ENCODE measurements around the gene TMEM109. TPM values are rescaled to one million over a fixed set of nuclear protein-coding genes. Genes with fewer than 3 reads are reported as not detected.

The TMEM109 gene
- total and polyA plus RNA-seq, 2 experiments from 2014 or later, result 17.4 to 17.7 TPM

DNA sequence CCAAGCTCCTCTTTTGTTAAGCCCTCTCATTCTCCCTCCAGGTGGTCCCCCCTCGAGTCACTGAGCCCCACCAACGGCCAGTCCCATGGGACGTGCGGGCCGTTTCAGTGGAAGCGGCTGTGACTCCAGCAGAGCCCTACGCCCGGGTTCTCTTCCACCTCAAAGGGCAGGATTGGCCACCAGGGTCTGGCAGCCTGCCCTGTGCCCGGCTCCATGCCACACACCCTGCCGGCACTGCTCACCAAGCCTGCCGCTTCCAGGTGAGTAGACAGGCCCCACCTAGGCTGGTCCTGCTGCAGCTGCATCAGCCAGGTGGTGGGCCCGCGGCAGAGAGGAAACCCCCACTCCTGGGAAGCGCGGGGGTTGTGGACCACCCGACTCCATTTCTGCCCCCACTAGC is 13.6 kb downstream of the TMEM109 start:
- Mint-ChIP-seq H3K27ac (no peak overlapping the region), H3K4me1 (peaks cover 24% of the 10 kb centered on the region), H3K4me3 (no peak overlapping the region), H3K36me3 (ENCODE audit: low read depth) (peaks cover 50% of the 10 kb centered on the region), H3K9me3 (no peaks in the 10 kb centered on the region; the same call in 2 of the 3 replicates), H3K27me3 (ENCODE audit: insufficient read depth, low read depth, poor library complexity) (peaks cover 6% of the 10 kb centered on the region)
- Histone ChIP-seq H3K4me3 (no peak overlapping the region), H3F3A (replicated peaks; ENCODE audit: low read depth) (no peaks in the 10 kb centered on the region), H3K36me3 (ENCODE audit: insufficient read depth) (0 out of 2 replicates have a peak, but pooled peaks cover 6% of the 10 kb centered on the region), H3K79me2 (replicated peaks; ENCODE audit: insufficient read depth) (no peaks in the 10 kb centered on the region), H4K20me1 (replicated peaks; ENCODE audit: insufficient read depth) (peaks cover 11% of the 10 kb centered on the region; the same call in 1 of the 2 replicates), H2AFZ (no peak overlapping the region), H3K9me2 (ENCODE audit: insufficient read depth) (no peaks in the 10 kb centered on the region), H3K4me2 (no peak overlapping the region), H3K27me3 (ENCODE audit: insufficient read depth) (peaks cover 10% of the 10 kb centered on the region; the same call in 1 of the 2 replicates), H3K4me1 (ENCODE audit: insufficient read depth) (peaks cover 6% of the 10 kb centered on the region), H3K27ac (ENCODE audit: low read depth) (no peak overlapping the region)
- no peak for ATAC-seq
- TF ChIP-seq, protein P1, sequence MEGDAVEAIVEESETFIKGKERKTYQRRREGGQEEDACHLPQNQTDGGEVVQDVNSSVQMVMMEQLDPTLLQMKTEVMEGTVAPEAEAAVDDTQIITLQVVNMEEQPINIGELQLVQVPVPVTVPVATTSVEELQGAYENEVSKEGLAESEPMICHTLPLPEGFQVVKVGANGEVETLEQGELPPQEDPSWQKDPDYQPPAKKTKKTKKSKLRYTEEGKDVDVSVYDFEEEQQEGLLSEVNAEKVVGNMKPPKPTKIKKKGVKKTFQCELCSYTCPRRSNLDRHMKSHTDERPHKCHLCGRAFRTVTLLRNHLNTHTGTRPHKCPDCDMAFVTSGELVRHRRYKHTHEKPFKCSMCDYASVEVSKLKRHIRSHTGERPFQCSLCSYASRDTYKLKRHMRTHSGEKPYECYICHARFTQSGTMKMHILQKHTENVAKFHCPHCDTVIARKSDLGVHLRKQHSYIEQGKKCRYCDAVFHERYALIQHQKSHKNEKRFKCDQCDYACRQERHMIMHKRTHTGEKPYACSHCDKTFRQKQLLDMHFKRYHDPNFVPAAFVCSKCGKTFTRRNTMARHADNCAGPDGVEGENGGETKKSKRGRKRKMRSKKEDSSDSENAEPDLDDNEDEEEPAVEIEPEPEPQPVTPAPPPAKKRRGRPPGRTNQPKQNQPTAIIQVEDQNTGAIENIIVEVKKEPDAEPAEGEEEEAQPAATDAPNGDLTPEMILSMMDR (conservative IDR thresholded peaks at IDR 0.05; ENCODE audit: low read depth in 2 of 2), result no peak
- no peak for DNase-seq (ENCODE audit: low spot score)

DNA sequence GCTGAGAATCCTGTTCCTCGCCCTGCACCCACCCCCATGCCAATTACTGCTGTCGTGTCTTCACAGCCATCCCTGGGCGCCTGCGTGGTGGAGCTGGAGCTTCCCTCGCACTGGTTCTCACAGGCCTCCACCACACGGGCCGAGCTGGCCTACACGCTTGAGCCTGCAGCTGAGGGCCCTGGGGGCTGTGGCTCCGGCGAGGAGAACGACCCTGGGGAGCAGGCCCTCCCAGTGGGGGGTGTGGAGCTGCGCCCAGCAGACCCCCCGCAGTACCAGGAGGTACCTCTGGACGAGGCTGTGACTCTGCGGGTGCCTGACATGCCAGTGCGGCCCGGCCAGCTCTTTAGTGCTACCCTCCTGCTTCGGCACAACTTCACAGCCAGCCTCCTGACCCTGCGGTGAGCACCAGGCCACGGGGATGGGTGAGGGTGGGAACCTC is 14.6 kb downstream of the TMEM109 start:
- Mint-ChIP-seq H3K4me1 (peaks cover 21% of the 10 kb centered on the region), H3K36me3 (ENCODE audit: low read depth) (peaks cover 47% of the 10 kb centered on the region), H3K27ac (no peak overlapping the region), H3K27me3 (ENCODE audit: insufficient read depth, low read depth, poor library complexity) (peaks cover 6% of the 10 kb centered on the region), H3K9me3 (no peaks in the 10 kb centered on the region), H3K4me3 (no peak overlapping the region)
- Histone ChIP-seq H2AFZ (no peak overlapping the region), H3K79me2 (replicated peaks; ENCODE audit: insufficient read depth) (no peaks in the 10 kb centered on the region), H3K27ac (ENCODE audit: low read depth) (no peak overlapping the region), H3K36me3 (ENCODE audit: insufficient read depth) (0 out of 2 replicates have a peak, but pooled peaks cover 6% of the 10 kb centered on the region), H3K4me1 (ENCODE audit: insufficient read depth) (peaks cover 6% of the 10 kb centered on the region), H3K4me2 (no peak overlapping the region), H3K27me3 (ENCODE audit: insufficient read depth) (peaks cover 10% of the 10 kb centered on the region; the same call in 1 of the 2 replicates), H4K20me1 (replicated peaks; ENCODE audit: insufficient read depth) (peaks cover 11% of the 10 kb centered on the region; the same call in 1 of the 2 replicates), H3K9me2 (ENCODE audit: insufficient read depth) (no peaks in the 10 kb centered on the region), H3F3A (replicated peaks; ENCODE audit: low read depth) (no peaks in the 10 kb centered on the region), H3K4me3 (no peak overlapping the region)
- DNase-seq (ENCODE audit: low spot score) (no peak), ATAC-seq (no peak)
- TF ChIP-seq ZNF331 (CRISPR knock-in tag; IDR thresholded peaks at IDR 0.05; ENCODE audit: low read depth), result no peak

DNA sequence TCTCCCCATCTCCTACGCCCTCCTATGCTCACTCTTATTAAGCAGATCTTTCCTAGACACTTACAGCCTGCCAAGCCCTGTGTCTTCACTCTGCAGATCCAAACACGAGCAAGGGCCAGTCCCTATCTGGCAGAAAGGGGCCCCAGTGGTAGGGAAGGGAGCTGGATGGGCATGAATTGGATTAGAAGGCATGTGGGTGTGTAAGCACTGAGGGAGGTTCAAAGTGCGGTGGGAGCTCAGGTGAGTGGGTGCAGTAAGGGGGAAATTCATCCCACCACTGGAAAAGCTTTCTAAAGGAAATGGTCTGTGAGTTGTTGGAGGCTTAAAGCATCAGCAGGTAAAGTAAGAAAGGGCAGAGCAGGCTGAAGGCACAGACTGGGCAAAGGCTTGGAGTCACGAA is 15.8 kb downstream of the TMEM109 start:
- no peaks in the 10 kb centered on the region for H3K9me2 ChIP-seq (ENCODE audit: insufficient read depth)
- no peak overlapping the region for H3K27ac ChIP-seq (ENCODE audit: low read depth)
- no peak overlapping the region for H3K4me3 ChIP-seq
- H4K20me1 ChIP-seq (replicated peaks; ENCODE audit: insufficient read depth), result peaks cover 11% of the 10 kb centered on the region; the same call in 1 of the 2 replicates
- no peak overlapping the region for H3K4me2 ChIP-seq
- H3K27me3 Mint-ChIP-seq (ENCODE audit: insufficient read depth, low read depth, poor library complexity), result peaks cover 6% of the 10 kb centered on the region
- no peak overlapping the region for H3K27ac Mint-ChIP-seq
- peaks cover 51% of the 10 kb centered on the region for H3K36me3 Mint-ChIP-seq (ENCODE audit: low read depth)
- peaks cover 25% of the 10 kb centered on the region for H3K4me1 Mint-ChIP-seq
- no peaks in the 10 kb centered on the region for H3F3A ChIP-seq (replicated peaks; ENCODE audit: low read depth)
- H3K9me3 Mint-ChIP-seq, result no peaks in the 10 kb centered on the region
- H3K79me2 ChIP-seq (replicated peaks; ENCODE audit: insufficient read depth), result no peaks in the 10 kb centered on the region
- H3K27me3 ChIP-seq (ENCODE audit: insufficient read depth), result peaks cover 10% of the 10 kb centered on the region; the same call in 1 of the 2 replicates
- no peak overlapping the region for H2AFZ ChIP-seq
- peaks cover 6% of the 10 kb centered on the region for H3K4me1 ChIP-seq (ENCODE audit: insufficient read depth)
- H3K4me3 Mint-ChIP-seq, result no peak overlapping the region
- DNase-seq (ENCODE audit: low spot score), result no peak
- no peak for ATAC-seq
- H3K36me3 ChIP-seq (ENCODE audit: insufficient read depth), result 0 out of 2 replicates have a peak, but pooled peaks cover 6% of the 10 kb centered on the region
- TF ChIP-seq JUNB (IDR thresholded peaks at IDR 0.05; ENCODE audit: unreplicated experiment) (no peak), CREB1 (CRISPR knock-in tag; IDR thresholded peaks at IDR 0.05; ENCODE audit: low read depth) (no peak), NANOG (IDR thresholded peaks at IDR 0.05; ENCODE audit: borderline replicate concordance) (no peak), EZH2 (IDR thresholded peaks at IDR 0.05; ENCODE audit: low read depth, unreplicated experiment) (no peak), STAT1 (IDR thresholded peaks at IDR 0.05; ENCODE audit: unreplicated experiment) (no peak), POLR2AphosphoS5 (IDR thresholded peaks at IDR 0.05; ENCODE audit: low read depth) (no peak)
- TF ChIP-seq, protein P2, sequence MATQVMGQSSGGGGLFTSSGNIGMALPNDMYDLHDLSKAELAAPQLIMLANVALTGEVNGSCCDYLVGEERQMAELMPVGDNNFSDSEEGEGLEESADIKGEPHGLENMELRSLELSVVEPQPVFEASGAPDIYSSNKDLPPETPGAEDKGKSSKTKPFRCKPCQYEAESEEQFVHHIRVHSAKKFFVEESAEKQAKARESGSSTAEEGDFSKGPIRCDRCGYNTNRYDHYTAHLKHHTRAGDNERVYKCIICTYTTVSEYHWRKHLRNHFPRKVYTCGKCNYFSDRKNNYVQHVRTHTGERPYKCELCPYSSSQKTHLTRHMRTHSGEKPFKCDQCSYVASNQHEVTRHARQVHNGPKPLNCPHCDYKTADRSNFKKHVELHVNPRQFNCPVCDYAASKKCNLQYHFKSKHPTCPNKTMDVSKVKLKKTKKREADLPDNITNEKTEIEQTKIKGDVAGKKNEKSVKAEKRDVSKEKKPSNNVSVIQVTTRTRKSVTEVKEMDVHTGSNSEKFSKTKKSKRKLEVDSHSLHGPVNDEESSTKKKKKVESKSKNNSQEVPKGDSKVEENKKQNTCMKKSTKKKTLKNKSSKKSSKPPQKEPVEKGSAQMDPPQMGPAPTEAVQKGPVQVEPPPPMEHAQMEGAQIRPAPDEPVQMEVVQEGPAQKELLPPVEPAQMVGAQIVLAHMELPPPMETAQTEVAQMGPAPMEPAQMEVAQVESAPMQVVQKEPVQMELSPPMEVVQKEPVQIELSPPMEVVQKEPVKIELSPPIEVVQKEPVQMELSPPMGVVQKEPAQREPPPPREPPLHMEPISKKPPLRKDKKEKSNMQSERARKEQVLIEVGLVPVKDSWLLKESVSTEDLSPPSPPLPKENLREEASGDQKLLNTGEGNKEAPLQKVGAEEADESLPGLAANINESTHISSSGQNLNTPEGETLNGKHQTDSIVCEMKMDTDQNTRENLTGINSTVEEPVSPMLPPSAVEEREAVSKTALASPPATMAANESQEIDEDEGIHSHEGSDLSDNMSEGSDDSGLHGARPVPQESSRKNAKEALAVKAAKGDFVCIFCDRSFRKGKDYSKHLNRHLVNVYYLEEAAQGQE (IDR thresholded peaks at IDR 0.05; ENCODE audit: unreplicated experiment), result no peak
- TF ChIP-seq, protein P3, sequence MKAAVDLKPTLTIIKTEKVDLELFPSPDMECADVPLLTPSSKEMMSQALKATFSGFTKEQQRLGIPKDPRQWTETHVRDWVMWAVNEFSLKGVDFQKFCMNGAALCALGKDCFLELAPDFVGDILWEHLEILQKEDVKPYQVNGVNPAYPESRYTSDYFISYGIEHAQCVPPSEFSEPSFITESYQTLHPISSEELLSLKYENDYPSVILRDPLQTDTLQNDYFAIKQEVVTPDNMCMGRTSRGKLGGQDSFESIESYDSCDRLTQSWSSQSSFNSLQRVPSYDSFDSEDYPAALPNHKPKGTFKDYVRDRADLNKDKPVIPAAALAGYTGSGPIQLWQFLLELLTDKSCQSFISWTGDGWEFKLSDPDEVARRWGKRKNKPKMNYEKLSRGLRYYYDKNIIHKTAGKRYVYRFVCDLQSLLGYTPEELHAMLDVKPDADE (IDR thresholded peaks at IDR 0.05), result no peak

Data from GM23338 (cell line).